SK-N-SH (cell line): ENCODE measurements around the gene EXOC4. TPM values are rescaled to one million over a fixed set of nuclear protein-coding genes. Genes with fewer than 3 reads are reported as not detected.
"Not testable (repeated sequence)": the region's sequence is repeated elsewhere in the genome, so short reads cannot be mapped to it uniquely, and the experiment has no call there.

Experiments used
- CTCF ChIA-PET: fragments of 300-600, 350-600 bp; formaldehyde crosslinking; extraction: SDS; loops from one replicate; lab custom pipeline; 2021; lab: Yijun Ruan, JAX
- POLR2A ChIA-PET: fragments of 350-600 bp; sonication (Branson Sonifier 250); formaldehyde crosslinking; extraction: SDS; loops from one replicate; lab custom pipeline; 2020; ENCODE audit warnings: antibody characterized with exemption, inconsistent platforms; lab: Yijun Ruan, JAX
- DNase-seq: peaks from one replicate; pipeline ENCODE4 v3.0.0; 2012
- H2AFZ ChIP-seq: fragments of 200-600 bp; sonication (generic); 2 replicates; pipeline ENCODE4 v1.8.1; 2016; ENCODE audit warnings: antibody characterized with exemption, mild to moderate bottlenecking, low read depth
- H3F3A ChIP-seq: fragments of 200-600 bp; sonication (generic); replicated peaks from 2 replicates; pipeline ENCODE3; 2016; ENCODE audit warnings: antibody characterized with exemption, mild to moderate bottlenecking; ENCODE audit not compliant: insufficient read depth
- H3K27ac ChIP-seq, 2 experiments: fragments of 200-500 bp in 1 of 2; fragments of 200-600 bp in 1 of 2; sonication (Bioruptor generic) in 1 of 2; sonication (generic), shearing (Covaris generic) in 1 of 2; 2 replicates each; pipeline versions ENCODE4 v1.5.1 to v1.6.1; 2014 to 2016; ENCODE audit warnings: low read depth in 2 of 2, inconsistent platforms in 1 of 2, low read length in 1 of 2, mild to moderate bottlenecking in 1 of 2, mixed read lengths in 1 of 2
- H3K27me3 ChIP-seq: fragments of 200-600 bp; sonication (generic), shearing (Covaris generic); 2 replicates; pipeline ENCODE4 v1.6.1; 2016; ENCODE audit warnings: mixed run types; ENCODE audit not compliant: insufficient read depth
- H3K36me3 ChIP-seq, 2 experiments: fragments of 200-500 bp in 1 of 2; fragments of 200-600 bp in 1 of 2; sonication (Bioruptor generic) in 1 of 2; sonication (generic) in 1 of 2; replicated peaks in 1 of 2; 2 replicates each; pipeline versions ENCODE3 to v1.5.1; 2014 to 2016; ENCODE audit warnings: low read length in 1 of 2, mild to moderate bottlenecking in 1 of 2; ENCODE audit not compliant: insufficient read depth in 2 of 2, control insufficient read depth in 1 of 2
- H3K4me1 ChIP-seq, 2 experiments: fragments of 200-500 bp in 1 of 2; fragments of 200-600 bp in 1 of 2; sonication (Bioruptor generic) in 1 of 2; sonication (generic), shearing (Covaris generic) in 1 of 2; 2 replicates each; pipeline versions ENCODE4 v1.5.1 to v1.6.1; 2014 to 2016; ENCODE audit warnings: low read depth in 1 of 2, low read length in 1 of 2, mixed run types in 1 of 2; ENCODE audit not compliant: insufficient read depth in 2 of 2, control insufficient read depth in 1 of 2
- H3K4me2 ChIP-seq: fragments of 200-600 bp; sonication (generic), shearing (Covaris generic); 2 replicates; pipeline ENCODE4 v1.6.1; 2017; ENCODE audit warnings: mixed run types
- H3K4me3 ChIP-seq, 2 experiments: fragments of 200-500 bp in 1 of 2; fragments of 200-600 bp in 1 of 2; sonication (Bioruptor generic) in 1 of 2; sonication (generic), shearing (Covaris generic) in 1 of 2; 2 replicates each; pipeline versions ENCODE4 v1.5.1 to v1.8.1; 2014 to 2016; ENCODE audit warnings: low read depth in 2 of 2, inconsistent platforms in 1 of 2, low read length in 1 of 2, mild to moderate bottlenecking in 1 of 2, mixed read lengths in 1 of 2, moderate library complexity in 1 of 2
- H3K79me2 ChIP-seq: fragments of 200-600 bp; sonication (generic); 2 replicates; pipeline ENCODE4 v1.8.1; 2017; ENCODE audit warnings: mild to moderate bottlenecking; ENCODE audit not compliant: insufficient read depth
- H3K9ac ChIP-seq: fragments of 200-600 bp; sonication (generic); 2 replicates; pipeline ENCODE4 v1.6.1; 2017; ENCODE audit warnings: mixed run types
- H3K9me2 ChIP-seq: fragments of 200-600 bp; sonication (generic); 2 replicates; pipeline ENCODE4 v1.6.1; 2017; ENCODE audit warnings: mixed run types
- H3K9me3 ChIP-seq: fragments of 200-600 bp; sonication (generic); 2 replicates; pipeline ENCODE4 v1.6.1; 2017; ENCODE audit warnings: mixed run types, mild to moderate bottlenecking, moderate library complexity
- H4K20me1 ChIP-seq: fragments of 200-600 bp; sonication (generic); 2 replicates; pipeline ENCODE4 v1.6.1; 2017; ENCODE audit warnings: mild to moderate bottlenecking, mixed run types; ENCODE audit not compliant: insufficient read depth
- FOXJ3 ChIP-seq: sonication (generic); formaldehyde crosslinking; IDR thresholded peaks from 2 replicates; pipeline ENCODE4 v1.5.1; 2020; ENCODE audit warnings: mild to moderate bottlenecking, missing genetic modification reagents
- GATA2 ChIP-seq: sonication (generic); formaldehyde crosslinking; IDR thresholded peaks from 2 replicates; pipeline ENCODE4 v1.5.0; 2020; ENCODE audit warnings: mild to moderate bottlenecking, missing genetic modification reagents
- JUND ChIP-seq: IDR thresholded peaks from 2 replicates; pipeline ENCODE4 v1.4.0; 2012
- MXI1 ChIP-seq: IDR thresholded peaks from 2 replicates; pipeline ENCODE4 v1.6.1; 2012; ENCODE audit warnings: mild to moderate bottlenecking, low read depth, low read length, improper control_type of control experiment
- RXRA ChIP-seq: IDR thresholded peaks from 2 replicates; pipeline ENCODE4 v1.4.0; 2012; ENCODE audit warnings: low read depth, mild to moderate bottlenecking, borderline replicate concordance
- SMC3 ChIP-seq: IDR thresholded peaks from 2 replicates; pipeline ENCODE4 v1.6.1; 2012; ENCODE audit warnings: low read depth, low read length, improper control_type of control experiment
- TCF12 ChIP-seq: IDR thresholded peaks from 2 replicates; pipeline ENCODE4 v1.4.0; 2012
- TEAD4 ChIP-seq: IDR thresholded peaks from 2 replicates; pipeline ENCODE4 v1.4.0; 2012; ENCODE audit warnings: mild to moderate bottlenecking, borderline replicate concordance; ENCODE audit not compliant: insufficient read depth
- YY1 ChIP-seq: IDR thresholded peaks from 2 replicates; pipeline ENCODE4 v1.4.0; 2012; ENCODE audit warnings: low read depth, mild to moderate bottlenecking
- WGBS: methylation state at CpG from one replicate; pipeline ENCODE4 v1.1.6; 2017; ENCODE audit warnings: low lambda C conversion rate; 5-methylcytosine and 5-hydroxymethylcytosine counted together
- polyA plus RNA-seq, 3 experiments: library from polyadenylated mRNA; depleted of rRNA; stranded (reverse); fragments of >200 nt; gene quantifications; 2 replicates each; pipeline ENCODE4 v1.2.3, GENCODE V29; 2012
- TF ChIP-seq, protein P1 (sequence below): fragments of 150-350 bp; IDR thresholded peaks from 2 replicates; pipeline ENCODE4 v1.6.1; 2016; ENCODE audit warnings: mild to moderate bottlenecking, low read depth, low read length
- TF ChIP-seq, protein P2 (sequence below): fragments of 150-350 bp; IDR thresholded peaks from 2 replicates; pipeline ENCODE4 v1.6.1; 2017; ENCODE audit warnings: antibody characterized with exemption, low read length, low read depth, borderline replicate concordance

Gene EXOC4
- polyA plus RNA-seq, 1 of the 3 experiments (the other 2 are of a cell fraction) = 37.3 TPM

DNA sequence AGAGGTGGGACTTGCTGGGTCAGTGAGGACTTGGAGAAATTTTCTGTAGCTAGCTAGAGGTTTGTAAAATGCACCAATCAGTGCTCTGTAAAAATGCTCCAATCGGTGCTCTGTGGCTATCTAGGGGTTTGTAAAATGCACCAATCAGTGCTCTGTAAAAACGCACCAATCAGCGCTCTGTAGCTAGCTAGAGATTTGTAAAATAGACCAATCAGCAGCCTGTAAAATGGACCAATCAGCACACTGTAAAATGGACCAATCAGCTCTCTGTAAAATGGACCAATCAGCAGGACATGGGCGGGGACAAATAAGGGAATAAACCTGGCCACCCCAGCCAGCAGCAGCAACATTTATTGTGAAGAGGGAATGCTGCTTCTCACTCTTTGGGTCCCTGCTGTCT, 526.7 kb downstream of the EXOC4 start:
- H3K9ac ChIP-seq = not testable (repeated sequence)
- CTCF ChIA-PET = interaction anchor here (0.8 to 5.4 kb wide), 10 partner anchors 10 to 362 kb away, joined by 3 to 51 read pairs (median 4); no protein-coding TSS in a partner anchor

DNA sequence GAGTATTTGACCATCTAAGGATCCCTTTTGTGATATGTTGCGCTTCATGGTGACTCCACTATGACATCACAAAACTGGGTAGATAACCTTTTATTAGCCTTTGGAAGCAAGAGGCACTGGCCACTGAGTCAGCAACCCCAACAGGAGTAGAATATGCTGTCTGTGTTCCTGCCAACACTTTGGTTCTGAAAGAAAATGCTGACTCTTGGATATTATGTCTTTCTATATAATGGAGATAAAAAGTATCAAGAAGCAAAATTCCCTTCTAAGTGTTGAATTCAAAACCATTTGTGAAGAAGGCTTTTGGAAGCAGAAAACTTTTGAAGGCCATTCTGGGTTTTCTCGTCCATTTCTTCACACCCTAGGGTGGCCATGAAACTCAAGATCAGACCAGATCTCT, 528.0 kb downstream of the EXOC4 start:
- Histone ChIP-seq H3K4me2 (no peak overlapping the region), H3K27me3 (no peaks in the 10 kb centered on the region), H2AFZ (no peak overlapping the region), H3K79me2 (no peaks in the 10 kb centered on the region), H3K4me3 (no peak overlapping the region), H3K4me1 (peaks cover 0 to 58% of the 10 kb centered on the region in 2 experiments; a peak in 2 of 4 replicates), H3F3A (no peaks in the 10 kb centered on the region), H3K9me3 (no peaks in the 10 kb centered on the region), H3K9me2 (no peaks in the 10 kb centered on the region), H3K9ac (no peak overlapping the region), H4K20me1 (no peaks in the 10 kb centered on the region), H3K27ac (peak overlapping the region in 1 of 2 experiments; percentile 100; a peak in 2 of 4 replicates), H3K36me3 (peaks cover 7 to 32% of the 10 kb centered on the region in 2 experiments)
- CTCF ChIA-PET = interaction anchor here (0.9 to 5.4 kb wide), 14 partner anchors 10 to 360 kb away, joined by 3 to 51 read pairs (median 6); no protein-coding TSS in a partner anchor
- POLR2A ChIA-PET = interaction anchor here (1.5 to 2.2 kb wide), 3 partner anchors 10 to 37 kb away, joined by 6 to 11 read pairs (median 7); no protein-coding TSS in a partner anchor
- no peak for DNase-seq
- TF ChIP-seq RXRA (no peak), YY1 (no peak), GATA2 (no peak), SMC3 (no peak), MXI1 (no peak), TEAD4 (no peak), FOXJ3 (CRISPR knock-in tag) (no peak), TCF12 (no peak), JUND (no peak)
- TF ChIP-seq, protein P1, sequence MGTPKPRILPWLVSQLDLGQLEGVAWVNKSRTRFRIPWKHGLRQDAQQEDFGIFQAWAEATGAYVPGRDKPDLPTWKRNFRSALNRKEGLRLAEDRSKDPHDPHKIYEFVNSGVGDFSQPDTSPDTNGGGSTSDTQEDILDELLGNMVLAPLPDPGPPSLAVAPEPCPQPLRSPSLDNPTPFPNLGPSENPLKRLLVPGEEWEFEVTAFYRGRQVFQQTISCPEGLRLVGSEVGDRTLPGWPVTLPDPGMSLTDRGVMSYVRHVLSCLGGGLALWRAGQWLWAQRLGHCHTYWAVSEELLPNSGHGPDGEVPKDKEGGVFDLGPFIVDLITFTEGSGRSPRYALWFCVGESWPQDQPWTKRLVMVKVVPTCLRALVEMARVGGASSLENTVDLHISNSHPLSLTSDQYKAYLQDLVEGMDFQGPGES = no peak
- TF ChIP-seq, protein P2, sequence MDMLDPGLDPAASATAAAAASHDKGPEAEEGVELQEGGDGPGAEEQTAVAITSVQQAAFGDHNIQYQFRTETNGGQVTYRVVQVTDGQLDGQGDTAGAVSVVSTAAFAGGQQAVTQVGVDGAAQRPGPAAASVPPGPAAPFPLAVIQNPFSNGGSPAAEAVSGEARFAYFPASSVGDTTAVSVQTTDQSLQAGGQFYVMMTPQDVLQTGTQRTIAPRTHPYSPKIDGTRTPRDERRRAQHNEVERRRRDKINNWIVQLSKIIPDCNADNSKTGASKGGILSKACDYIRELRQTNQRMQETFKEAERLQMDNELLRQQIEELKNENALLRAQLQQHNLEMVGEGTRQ = no peak
- 48% methylated on average over 2 of the region's 2 CpGs for WGBS

More for the DNA sequence above, 526.7 kb downstream of the EXOC4 start:
- not testable (repeated sequence) for H3F3A ChIP-seq, H3K79me2 ChIP-seq, H4K20me1 ChIP-seq, H2AFZ ChIP-seq, H3K4me3 ChIP-seq, H3K27me3 ChIP-seq, H3K9me3 ChIP-seq, H3K4me2 ChIP-seq, DNase-seq, H3K9me2 ChIP-seq
- peaks cover 0 to 58% of the 10 kb centered on the region in 2 experiments; a peak in 2 of 4 replicates for H3K4me1 ChIP-seq
- H3K36me3 ChIP-seq = peaks cover 7 to 35% of the 10 kb centered on the region in 2 experiments
- WGBS = 88% methylated on average over 4 of the region's 4 CpGs
- POLR2A ChIA-PET = interaction anchor here (0.6 kb wide), 1 partner anchor 69 kb away, joined by 4 read pairs; no protein-coding TSS in a partner anchor
- H3K27ac ChIP-seq = peak overlapping the region in 1 of 2 experiments; percentile 100; a peak in 2 of 4 replicates
